Sigmoid colon (tissue), 4 donors: ENCODE results near the gene INTS2.

Experiments used
- POLR2A ChIP-seq, 2 donors: fragments of 450-650 bp; IDR thresholded peaks; one replicate each; pipeline ENCODE4 v1.6.1; 2016; ENCODE audit warnings: antibody characterized with exemption in 2 of 2, mild to moderate bottlenecking in 2 of 2, moderate library complexity in 2 of 2
- POLR2AphosphoS5 ChIP-seq, 4 donors: sonication (generic); formaldehyde crosslinking; IDR thresholded peaks; one replicate each; pipeline ENCODE4 v1.6.1; 2017; ENCODE audit warnings: antibody characterized with exemption in 4 of 4

GRCh38 chr17:61880589-61881102 is 47.1 kb downstream of the INTS2 start:
- TF ChIP-seq POLR2AphosphoS5 (IDR thresholded peaks at IDR 0.05) (no peak), POLR2A (IDR thresholded peaks at IDR 0.05) (no peak)
